Measurements from ENCODE around the gene PCMT1.
"Not testable (repeated sequence)": the region's sequence is repeated elsewhere in the genome, so short reads cannot be mapped to it uniquely, and the experiment has no call there.

Gene PCMT1

DNA sequence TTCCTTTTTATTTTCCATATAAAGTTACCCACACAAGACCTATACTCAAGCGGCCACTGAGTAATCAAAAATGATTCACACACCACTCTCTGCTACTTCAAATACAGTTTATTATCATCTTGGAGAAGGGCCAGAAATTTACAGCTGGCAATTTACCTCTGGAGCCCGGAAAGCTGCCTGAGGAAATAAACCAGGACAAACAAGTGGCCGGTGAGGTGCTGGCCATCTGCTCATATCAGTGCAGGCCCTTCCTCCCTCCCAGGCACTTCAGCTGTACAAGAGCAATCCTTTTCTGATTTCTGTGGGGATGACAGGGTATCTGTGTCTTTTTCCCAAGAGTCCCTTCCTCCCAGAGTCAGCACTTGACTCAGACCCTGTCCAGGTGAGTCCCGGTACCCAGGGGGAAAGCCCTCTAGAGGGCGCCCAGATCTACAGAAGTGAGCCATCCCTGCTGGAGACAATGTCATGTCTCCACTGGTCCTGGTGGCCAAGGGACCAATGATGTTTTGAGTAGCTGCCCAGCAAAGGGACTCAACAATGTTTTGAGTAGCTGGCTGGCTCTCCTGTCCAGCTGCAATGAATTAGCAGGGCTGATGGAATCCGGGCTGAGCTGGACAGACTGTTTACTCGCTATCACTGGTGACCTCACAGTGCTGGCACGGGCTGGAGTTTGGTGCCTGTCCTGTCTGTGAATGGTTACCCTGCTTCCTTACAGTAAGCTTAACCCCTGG, 91.0 kb downstream of the PCMT1 start:
- ChIA-PET CTCF (interaction anchor here (0.7 to 1.8 kb wide), 9 partner anchors 9 to 555 kb away, joined by 3 to 7 read pairs (median 4); partner anchors contain the start of gene LRP11), POLR2A (no interaction called here)
- peak; percentile 68 for DNase-seq (ENCODE audit: extremely low spot score)
- TF ChIP-seq, protein P1, sequence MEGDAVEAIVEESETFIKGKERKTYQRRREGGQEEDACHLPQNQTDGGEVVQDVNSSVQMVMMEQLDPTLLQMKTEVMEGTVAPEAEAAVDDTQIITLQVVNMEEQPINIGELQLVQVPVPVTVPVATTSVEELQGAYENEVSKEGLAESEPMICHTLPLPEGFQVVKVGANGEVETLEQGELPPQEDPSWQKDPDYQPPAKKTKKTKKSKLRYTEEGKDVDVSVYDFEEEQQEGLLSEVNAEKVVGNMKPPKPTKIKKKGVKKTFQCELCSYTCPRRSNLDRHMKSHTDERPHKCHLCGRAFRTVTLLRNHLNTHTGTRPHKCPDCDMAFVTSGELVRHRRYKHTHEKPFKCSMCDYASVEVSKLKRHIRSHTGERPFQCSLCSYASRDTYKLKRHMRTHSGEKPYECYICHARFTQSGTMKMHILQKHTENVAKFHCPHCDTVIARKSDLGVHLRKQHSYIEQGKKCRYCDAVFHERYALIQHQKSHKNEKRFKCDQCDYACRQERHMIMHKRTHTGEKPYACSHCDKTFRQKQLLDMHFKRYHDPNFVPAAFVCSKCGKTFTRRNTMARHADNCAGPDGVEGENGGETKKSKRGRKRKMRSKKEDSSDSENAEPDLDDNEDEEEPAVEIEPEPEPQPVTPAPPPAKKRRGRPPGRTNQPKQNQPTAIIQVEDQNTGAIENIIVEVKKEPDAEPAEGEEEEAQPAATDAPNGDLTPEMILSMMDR (IDR thresholded peaks at IDR 0.05; ENCODE audit: control extremely low read depth, extremely low read depth, low read depth, missing control alignments): peak; percentile 73

DNA sequence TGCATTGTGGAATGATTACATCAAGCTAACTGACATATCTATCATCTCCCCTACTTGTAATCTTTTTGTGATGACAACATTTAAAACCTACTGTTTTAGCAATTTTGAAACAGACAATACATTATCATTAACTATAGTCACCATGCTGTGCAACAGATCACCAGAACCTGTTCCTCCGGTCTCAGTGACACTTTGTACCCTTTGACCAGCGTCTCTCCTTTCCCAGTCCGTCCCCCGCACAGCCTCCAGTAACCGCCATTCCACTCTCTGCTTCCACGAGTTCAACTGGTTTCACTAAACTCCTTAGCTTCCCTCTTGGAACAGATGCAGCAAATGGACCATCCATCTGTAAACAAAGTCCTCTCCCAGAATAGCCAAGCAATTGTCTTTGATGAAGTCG, 92.8 kb downstream of the PCMT1 start:
- ChIA-PET CTCF (no interaction called here), POLR2A (no interaction called here)
- DNase-seq (ENCODE audit: extremely low spot score): no peak
- TF ChIP-seq, protein P1 (IDR thresholded peaks at IDR 0.05; ENCODE audit: control extremely low read depth, extremely low read depth, low read depth, missing control alignments): no peak

DNA sequence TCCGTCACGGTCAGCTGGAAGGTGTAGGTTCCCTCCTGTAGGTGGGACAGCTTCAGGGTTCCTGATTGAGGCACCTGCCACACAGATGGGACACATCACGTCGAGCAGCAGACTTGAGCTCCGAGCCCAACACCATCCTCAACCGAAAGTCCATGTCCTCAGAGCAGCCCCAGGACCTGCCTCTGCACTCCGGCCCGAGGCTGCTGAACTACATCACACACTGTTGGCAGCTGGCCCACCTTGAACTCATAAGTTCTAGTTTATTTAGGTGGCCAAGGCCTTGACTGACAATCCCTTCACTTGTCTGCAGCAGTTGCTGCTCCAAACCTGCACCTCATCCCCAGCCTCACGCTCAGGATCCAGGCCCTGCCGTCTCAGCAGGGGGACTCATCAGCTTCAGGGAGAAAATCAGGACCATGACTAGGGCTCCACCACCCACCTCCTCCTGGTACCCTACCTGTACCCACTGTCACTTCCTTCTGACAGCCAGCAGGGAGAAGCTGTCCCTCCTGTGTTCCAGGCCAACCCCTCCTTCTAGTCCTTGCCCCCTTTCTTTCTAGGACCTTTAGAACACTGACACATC, 93.6 kb downstream of the PCMT1 start:
- ChIA-PET POLR2A (no interaction called here), CTCF (interaction anchor here (2.6 kb wide), 1 partner anchor 11 kb away, joined by 7 read pairs; no protein-coding TSS in a partner anchor)
- TF ChIP-seq, protein P1 (IDR thresholded peaks at IDR 0.05; ENCODE audit: control extremely low read depth, extremely low read depth, low read depth, missing control alignments): no peak
- no peak for DNase-seq (ENCODE audit: extremely low spot score)

DNA sequence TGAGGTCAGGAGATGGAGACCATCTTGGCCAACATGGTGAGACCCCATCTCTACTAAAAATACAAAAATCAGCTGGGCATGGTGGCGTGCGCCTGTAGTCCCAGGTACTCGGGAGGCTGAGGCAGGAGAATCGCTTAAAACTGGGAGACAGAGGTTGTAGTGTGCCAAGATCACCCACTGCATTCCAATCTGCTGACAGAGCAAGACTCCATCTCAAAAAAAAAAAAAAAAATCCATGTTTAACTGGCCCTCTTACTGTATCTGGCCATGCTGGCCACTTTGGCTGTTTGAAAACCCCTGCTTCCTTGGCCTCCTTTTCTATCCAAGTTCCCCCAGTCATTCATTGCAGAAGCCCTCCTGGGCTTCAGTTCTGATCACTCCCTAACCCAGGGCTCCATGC, 94.5 kb downstream of the PCMT1 start:
- CTCF ChIA-PET: interaction anchor here (0.9 to 2.6 kb wide), 3 partner anchors 9 to 19 kb away, joined by 3 to 7 read pairs (median 3); no protein-coding TSS in a partner anchor
- POLR2A ChIA-PET; DNase-seq (ENCODE audit: extremely low spot score): not testable (repeated sequence)

DNA sequence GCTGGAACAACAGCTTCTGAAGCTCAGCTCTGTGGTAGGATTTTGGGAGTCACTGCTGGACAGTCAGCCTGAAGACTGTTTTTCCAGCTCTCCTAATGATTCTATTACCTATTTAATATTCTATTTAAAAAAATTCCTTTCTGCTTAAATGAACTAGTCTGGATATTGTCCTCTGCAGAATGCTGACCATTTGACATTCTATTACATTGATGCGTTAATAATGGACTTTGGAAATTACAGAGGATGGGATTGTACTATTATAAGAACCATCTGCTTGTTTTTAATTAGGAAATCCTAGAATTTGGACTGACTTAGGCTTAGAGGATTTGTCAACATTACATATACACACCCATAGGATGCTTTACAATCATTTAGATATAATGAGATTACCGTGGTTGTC, 94.9 kb downstream of the PCMT1 start:
- ChIA-PET CTCF (interaction anchor here (0.9 to 2.6 kb wide), 3 partner anchors 9 to 20 kb away, joined by 3 to 7 read pairs (median 3); no protein-coding TSS in a partner anchor), POLR2A (no interaction called here)
- DNase-seq (ENCODE audit: extremely low spot score): no peak
- TF ChIP-seq, protein P1 (IDR thresholded peaks at IDR 0.05; ENCODE audit: control extremely low read depth, extremely low read depth, low read depth, missing control alignments): no peak

DNA sequence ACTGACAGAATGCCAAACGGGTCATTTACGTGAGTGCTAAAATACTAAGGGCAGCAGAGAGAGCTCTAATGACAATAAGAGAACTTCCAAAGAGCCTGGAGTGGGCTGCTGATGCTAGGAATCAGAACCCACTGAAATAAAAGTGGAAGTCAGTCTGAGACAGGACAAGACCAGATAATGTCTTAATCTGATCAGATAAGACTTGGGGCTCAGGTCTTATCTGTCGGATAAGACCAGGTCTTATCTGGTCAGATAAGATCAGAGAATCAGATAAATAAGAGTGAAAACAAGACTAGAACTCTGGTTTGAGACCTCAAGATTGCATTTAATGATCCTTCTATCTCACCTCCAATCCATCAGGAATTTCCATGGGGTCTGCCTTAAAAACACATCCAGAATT, 96.0 kb downstream of the PCMT1 start:
- CTCF ChIA-PET: interaction anchor here (0.8 to 2.6 kb wide), 4 partner anchors 10 to 13 kb away, joined by 3 to 7 read pairs (median 4); no protein-coding TSS in a partner anchor

More for the DNA sequence above, 96.0 kb downstream of the PCMT1 start:
- TF ChIP-seq, protein P1 (IDR thresholded peaks at IDR 0.05; ENCODE audit: control extremely low read depth, extremely low read depth, low read depth, missing control alignments): no peak
- no peak for DNase-seq (ENCODE audit: extremely low spot score)
- POLR2A ChIA-PET: no interaction called here
